Neutrophil (primary cell): Measurements from ENCODE around the gene RAB4B.
A peak's percentile ranks its signal among the peaks of the same experiment; 100 is the strongest.

Experiments
- H3K27ac ChIP-seq: fragments of 200-600 bp; sonication (generic); 2 replicates; pipeline ENCODE4 v1.5.1; 2016; ENCODE audit warnings: mild to moderate bottlenecking, moderate library complexity
- H3K27me3 ChIP-seq: fragments of 200-600 bp; sonication (generic); 2 replicates; pipeline ENCODE4 v1.6.0; 2016; ENCODE audit warnings: mild to moderate bottlenecking
- H3K36me3 ChIP-seq: fragments of 200-600 bp; sonication (generic); 2 replicates; pipeline ENCODE4 v1.5.1; 2017
- H3K4me1 ChIP-seq, 2 experiments: fragments of 200-600 bp in 1 of 2; sonication (generic) in 1 of 2; 1 replicate in 1 of 2; 2 replicates in 1 of 2; pipeline versions ENCODE4 v1.5.1 to v1.6.1; 2013 to 2016; ENCODE audit warnings: low read depth in 1 of 2, low read length in 1 of 2, mild to moderate bottlenecking in 1 of 2, moderate library complexity in 1 of 2; ENCODE audit not compliant: control insufficient read depth in 1 of 2, insufficient read depth in 1 of 2
- H3K4me3 ChIP-seq, 2 experiments: fragments of 200-600 bp in 1 of 2; sonication (generic) in 1 of 2; 1 replicate in 1 of 2; 2 replicates in 1 of 2; pipeline ENCODE4 v1.5.1; 2013 to 2016; ENCODE audit warnings: low read depth in 1 of 2, low read length in 1 of 2, mild to moderate bottlenecking in 1 of 2, moderate library complexity in 1 of 2
- H3K9me3 ChIP-seq: fragments of 200-600 bp; sonication (generic); 2 replicates; pipeline ENCODE4 v1.5.1; 2016
- CTCF ChIP-seq: fragments of 200-600 bp; sonication (generic); IDR thresholded peaks from 2 replicates; pipeline ENCODE4 v1.5.1; 2016; ENCODE audit warnings: antibody characterized with exemption

Gene RAB4B

GRCh38 chr19:40797963-40798682 lies 20.1 kb downstream of the RAB4B start:
- peak overlapping the region; percentile 96 for H3K27ac ChIP-seq
- no peaks in the 10 kb centered on the region for H3K9me3 ChIP-seq
- peaks cover 43% of the 10 kb centered on the region for H3K36me3 ChIP-seq
- peak; percentile 19 for TF ChIP-seq CTCF
- peaks cover 41 to 45% of the 10 kb centered on the region in 2 experiments for H3K4me1 ChIP-seq
- no peaks in the 10 kb centered on the region for H3K27me3 ChIP-seq
- H3K4me3 ChIP-seq = peak overlapping the region; percentile 68 to 81

- Histone ChIP-seq H3K27ac (peak within 1 kb of the TSS; percentile 96), H3K4me3 (peak within 1 kb of the TSS; percentile 91 to 96), H3K4me1 (peaks cover 49 to 53% of the 10 kb centered on the region in 2 experiments), H3K27me3 (no peaks in the 10 kb centered on the region), H3K36me3 (peaks cover 47% of the 10 kb centered on the region), H3K9me3 (no peaks in the 10 kb centered on the region)
- no peak for TF ChIP-seq CTCF
Observed at GRCh38 chr19:40798683-40799557, 20.9 kb downstream of the RAB4B start, which contains the start of gene EGLN2. Gene EGLN2 (plus strand): TSS chr19:40799191. CDS start chr19:40800573, 1,382 bp downstream.

- no peak for TF ChIP-seq CTCF
- Histone ChIP-seq H3K36me3 (peaks cover 53% of the 10 kb centered on the region), H3K4me3 (peak overlapping the region; percentile 91 to 96), H3K27ac (peak overlapping the region; percentile 96), H3K27me3 (no peaks in the 10 kb centered on the region), H3K4me1 (peaks cover 58 to 61% of the 10 kb centered on the region in 2 experiments), H3K9me3 (no peaks in the 10 kb centered on the region)
Observed at GRCh38 chr19:40799558-40800338, 21.7 kb downstream of the RAB4B start.

DNA sequence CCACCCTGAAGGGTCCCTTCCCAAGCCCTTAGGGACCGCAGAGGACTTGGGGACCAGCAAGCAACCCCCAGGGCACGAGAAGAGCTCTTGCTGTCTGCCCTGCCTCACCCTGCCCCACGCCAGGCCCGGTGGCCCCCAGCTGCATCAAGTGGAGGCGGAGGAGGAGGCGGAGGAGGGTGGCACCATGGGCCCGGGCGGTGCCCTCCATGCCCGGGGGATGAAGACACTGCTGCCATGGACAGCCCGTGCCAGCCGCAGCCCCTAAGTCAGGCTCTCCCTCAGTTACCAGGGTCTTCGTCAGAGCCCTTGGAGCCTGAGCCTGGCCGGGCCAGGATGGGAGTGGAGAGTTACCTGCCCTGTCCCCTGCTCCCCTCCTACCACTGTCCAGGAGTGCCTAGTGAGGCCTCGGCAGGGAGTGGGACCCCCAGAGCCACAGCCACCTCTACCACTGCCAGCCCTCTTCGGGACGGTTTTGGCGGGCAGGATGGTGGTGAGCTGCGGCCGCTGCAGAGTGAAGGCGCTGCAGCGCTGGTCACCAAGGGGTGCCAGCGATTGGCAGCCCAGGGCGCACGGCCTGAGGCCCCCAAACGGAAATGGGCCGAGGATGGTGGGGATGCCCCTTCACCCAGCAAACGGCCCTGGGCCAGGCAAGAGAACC lies 22.4 kb downstream of the RAB4B start:
- Histone ChIP-seq H3K36me3 (peaks cover 60% of the 10 kb centered on the region), H3K27me3 (no peaks in the 10 kb centered on the region), H3K4me3 (peak overlapping the region; percentile 91 to 96), H3K9me3 (no peaks in the 10 kb centered on the region), H3K27ac (peak overlapping the region; percentile 96), H3K4me1 (peaks cover 65 to 69% of the 10 kb centered on the region in 2 experiments)
- TF ChIP-seq CTCF = no peak

DNA sequence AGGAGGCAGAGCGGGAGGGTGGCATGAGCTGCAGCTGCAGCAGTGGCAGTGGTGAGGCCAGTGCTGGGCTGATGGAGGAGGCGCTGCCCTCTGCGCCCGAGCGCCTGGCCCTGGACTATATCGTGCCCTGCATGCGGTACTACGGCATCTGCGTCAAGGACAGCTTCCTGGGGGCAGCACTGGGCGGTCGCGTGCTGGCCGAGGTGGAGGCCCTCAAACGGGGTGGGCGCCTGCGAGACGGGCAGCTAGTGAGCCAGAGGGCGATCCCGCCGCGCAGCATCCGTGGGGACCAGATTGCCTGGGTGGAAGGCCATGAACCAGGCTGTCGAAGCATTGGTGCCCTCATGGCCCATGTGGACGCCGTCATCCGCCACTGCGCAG lies 22.9 kb downstream of the RAB4B start:
- peak overlapping the region; percentile 96 for H3K27ac ChIP-seq

More for the DNA sequence above, 22.9 kb downstream of the RAB4B start:
- Histone ChIP-seq H3K36me3 (peaks cover 62% of the 10 kb centered on the region), H3K9me3 (no peaks in the 10 kb centered on the region), H3K4me1 (peaks cover 70 to 74% of the 10 kb centered on the region in 2 experiments), H3K4me3 (peak overlapping the region; percentile 91 to 96), H3K27me3 (no peaks in the 10 kb centered on the region)
- no peak for TF ChIP-seq CTCF
